SH-SY5Y (cell line): ENCODE measurements around the gene DLEU7.
A peak's percentile ranks its signal among the peaks of the same experiment; 100 is the strongest.

Experiments used
- GATA2 ChIP-seq: IDR thresholded peaks from 2 replicates; pipeline ENCODE4 v1.6.1; 2011; ENCODE audit warnings: mild to moderate bottlenecking, low read depth, low read length
- GATA3 ChIP-seq: IDR thresholded peaks from 2 replicates; pipeline ENCODE4 v1.6.1; 2011; ENCODE audit warnings: low read depth, mild to moderate bottlenecking, low read length, moderate library complexity

Gene DLEU7

GRCh38 chr13:50843257-50844083 lies at the start of gene DLEU7:
DLEU7 (minus strand) TSS chr13:50843692; CDS start chr13:50843646, 46 bp downstream.
- TF ChIP-seq GATA3 (no peak), GATA2 (no peak)

- TF ChIP-seq GATA3 (0 out of 2 replicates have a peak, but pooled peaks have one; percentile 35), GATA2 (peak; percentile 54)
These were observed 48.9 kb upstream of the DLEU7 start for GRCh38 chr13:50892210-50892944.

- no peak for TF ChIP-seq GATA3
- no peak for TF ChIP-seq GATA2
These were observed 47.7 kb upstream of the DLEU7 start for GRCh38 chr13:50891206-50891605.

GRCh38 chr13:50889317-50889716 lies 45.8 kb upstream of the DLEU7 start:
- TF ChIP-seq GATA3 (no peak), GATA2 (no peak)

DNA sequence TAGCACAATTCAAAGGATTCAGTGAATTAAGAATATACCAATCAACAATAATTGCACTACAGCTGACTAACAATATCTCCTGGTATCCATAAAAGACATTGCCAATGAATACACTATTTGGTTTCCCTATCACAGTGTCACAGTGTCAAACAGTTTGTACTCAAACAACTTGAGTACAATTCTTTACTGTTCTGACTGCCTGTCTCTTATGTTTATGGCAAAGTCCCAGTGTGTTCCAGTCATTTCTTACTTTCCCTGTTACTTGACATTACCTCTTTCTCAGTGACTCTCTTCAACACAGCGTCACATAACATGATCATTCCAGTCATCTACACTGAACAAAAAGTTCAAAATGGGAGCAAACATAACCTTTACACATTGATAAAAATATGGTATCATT lies 44.9 kb upstream of the DLEU7 start:
- TF ChIP-seq GATA2 (no peak), GATA3 (no peak)

GRCh38 chr13:50887151-50887550 lies 43.7 kb upstream of the DLEU7 start:
- TF ChIP-seq GATA2: no peak
- no peak for TF ChIP-seq GATA3

DNA sequence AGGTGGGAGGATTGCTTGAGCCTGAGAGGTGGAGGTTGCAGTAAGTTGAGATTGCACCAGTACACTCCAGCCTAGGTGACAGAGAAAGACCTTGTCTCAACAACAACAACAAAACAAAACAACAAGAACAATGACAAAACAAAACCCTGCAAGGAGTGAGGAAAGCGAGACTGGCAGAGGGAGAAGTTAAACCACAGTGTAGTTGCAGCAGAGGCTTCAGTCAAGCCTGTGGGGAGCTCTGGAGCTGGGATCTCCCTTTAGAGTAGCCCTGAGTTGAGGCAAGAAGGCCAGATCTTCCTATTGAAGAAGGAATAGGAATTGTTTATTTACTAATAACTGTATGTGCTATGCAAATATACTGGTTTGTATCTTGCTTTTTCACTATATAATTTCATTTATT lies 40.8 kb upstream of the DLEU7 start:
- TF ChIP-seq GATA3: no peak

GRCh38 chr13:50883728-50884127 lies 40.2 kb upstream of the DLEU7 start:
- TF ChIP-seq GATA2 (no peak), GATA3 (no peak)

DNA sequence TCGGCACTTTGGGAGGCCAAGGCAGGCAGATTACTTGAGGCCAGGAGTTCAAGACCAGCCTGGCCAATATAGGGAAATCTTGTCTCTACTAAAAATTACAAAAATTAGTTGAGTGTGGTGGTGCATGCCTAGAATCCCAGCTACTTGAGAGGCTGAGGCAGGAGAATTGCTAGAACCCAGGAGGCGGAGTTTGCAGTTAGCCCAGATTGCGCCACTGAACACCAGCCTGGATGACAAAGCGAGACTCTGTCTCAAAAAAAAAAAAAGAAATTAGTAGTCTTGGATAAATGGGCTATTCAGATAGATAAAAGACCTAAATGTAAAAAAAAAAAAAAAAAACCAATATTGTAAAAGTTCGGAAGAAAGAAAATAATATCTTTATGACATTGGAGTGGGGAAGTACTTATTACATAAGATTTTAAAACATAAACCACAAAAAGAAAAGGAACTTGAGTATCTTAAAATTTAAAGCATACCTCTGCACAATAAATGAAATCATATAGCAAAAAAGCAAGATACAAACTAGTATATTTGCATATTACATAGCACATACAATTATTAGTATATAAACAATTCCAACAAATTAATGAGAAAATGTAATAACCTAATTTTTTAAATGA lies 39.4 kb upstream of the DLEU7 start:
- TF ChIP-seq GATA2 (no peak), GATA3 (no peak)

DNA sequence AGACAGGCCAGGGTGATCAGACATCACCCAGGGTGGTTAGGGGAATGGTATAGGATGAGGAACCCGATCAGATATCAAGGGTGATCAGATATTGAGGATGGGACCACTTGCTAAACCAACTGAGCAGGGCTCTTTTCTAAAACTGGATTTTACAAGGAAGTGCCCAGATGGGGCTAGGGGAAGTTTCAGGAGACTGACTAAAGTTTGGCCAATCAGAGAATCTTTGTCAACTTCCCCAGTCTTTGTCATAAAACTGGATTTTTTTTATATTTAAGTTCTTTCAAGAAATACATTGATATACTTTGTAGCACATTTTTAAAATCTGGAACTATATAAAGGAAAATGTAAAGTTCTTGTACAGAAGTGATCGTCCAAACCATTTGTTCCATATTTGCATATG lies 30.5 kb upstream of the DLEU7 start:
- TF ChIP-seq GATA2 (no peak), GATA3 (no peak)

GRCh38 chr13:50873467-50873866 lies 30.0 kb upstream of the DLEU7 start:
- no peak for TF ChIP-seq GATA2
- TF ChIP-seq GATA3: no peak

DNA sequence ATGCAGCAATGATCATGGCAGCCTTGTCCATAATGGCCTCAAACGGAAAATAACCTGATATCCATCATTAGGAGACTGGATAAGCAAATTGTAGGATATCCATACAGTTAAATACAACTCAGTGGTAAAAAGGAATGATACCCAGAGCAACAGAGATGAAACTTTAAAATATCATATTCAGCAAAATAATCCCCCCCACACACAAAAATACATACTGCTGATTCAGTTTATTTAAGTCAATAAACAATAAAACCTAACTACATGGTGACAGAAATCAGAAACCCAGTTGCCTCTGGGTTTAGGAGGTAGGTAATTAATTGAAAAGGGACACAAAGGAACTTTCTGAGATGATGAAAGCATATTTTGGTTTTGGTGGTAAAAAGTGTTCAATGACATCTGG lies 27.9 kb upstream of the DLEU7 start:
- TF ChIP-seq GATA2 (no peak), GATA3 (no peak)

- TF ChIP-seq GATA2: no peak
- no peak for TF ChIP-seq GATA3
These were observed 24.1 kb upstream of the DLEU7 start for GRCh38 chr13:50867637-50867945.

- TF ChIP-seq GATA2 (no peak), GATA3 (no peak)
These were observed 23.5 kb upstream of the DLEU7 start for GRCh38 chr13:50866817-50867636.

GRCh38 chr13:50864492-50864891 lies 21.0 kb upstream of the DLEU7 start:
- no peak for TF ChIP-seq GATA2
- no peak for TF ChIP-seq GATA3
